Measurements from ENCODE around the gene CELSR1. TPM values are rescaled to one million over a fixed set of nuclear protein-coding genes. Genes with fewer than 3 reads are reported as not detected.

Gene CELSR1
- polyA plus RNA-seq, 1 donor, result 2.4 TPM

GRCh38 chr22:46366801-46367706 is 170.4 kb downstream of the CELSR1 start:
- DNase-seq (ENCODE audit: low read depth), result no peak

DNA sequence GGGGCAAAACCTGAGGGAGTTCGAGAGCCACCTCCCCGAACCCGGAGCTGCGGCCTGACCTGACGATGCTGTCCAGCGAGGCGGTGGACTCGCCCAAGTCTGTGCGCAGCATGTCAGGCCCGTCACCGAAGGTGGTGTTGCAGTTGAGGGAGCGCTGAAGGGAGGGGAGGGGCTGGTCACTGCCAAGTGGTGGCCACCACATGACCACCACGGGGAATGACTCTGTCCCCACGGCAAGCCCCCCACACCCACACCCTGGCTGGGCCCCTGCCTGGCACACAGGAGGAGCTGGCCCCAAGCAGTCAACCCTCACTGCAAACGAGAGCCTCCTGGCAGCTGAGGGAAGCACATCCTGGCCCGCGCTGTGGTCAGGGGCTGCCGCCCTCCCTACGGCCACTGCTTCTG is 171.1 kb downstream of the CELSR1 start:
- no peak for DNase-seq (ENCODE audit: low read depth)

DNA sequence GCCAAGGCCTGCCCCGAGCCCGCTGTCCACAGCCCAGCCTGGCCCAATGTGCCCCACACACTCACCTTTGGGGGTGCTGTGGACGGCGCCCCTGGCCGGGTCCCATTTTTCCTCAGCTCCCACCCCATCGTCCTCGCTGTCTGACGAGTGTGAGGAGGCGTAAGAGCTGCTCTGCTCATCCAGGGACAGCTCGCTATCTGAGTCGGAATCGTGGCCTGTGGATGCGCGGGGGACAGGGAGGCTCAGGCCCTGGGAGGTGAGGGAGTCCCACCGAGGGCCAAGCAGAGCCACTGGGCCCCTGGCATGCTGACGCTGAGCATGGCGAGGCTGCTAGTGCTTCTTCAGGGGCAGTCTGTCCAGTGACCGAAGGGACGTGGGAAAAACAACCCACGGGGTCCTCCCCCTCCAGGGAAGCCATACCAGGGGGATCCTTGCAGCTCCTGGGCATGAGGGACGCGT is 172.2 kb downstream of the CELSR1 start:
- no peak for DNase-seq (ENCODE audit: low read depth)

DNA sequence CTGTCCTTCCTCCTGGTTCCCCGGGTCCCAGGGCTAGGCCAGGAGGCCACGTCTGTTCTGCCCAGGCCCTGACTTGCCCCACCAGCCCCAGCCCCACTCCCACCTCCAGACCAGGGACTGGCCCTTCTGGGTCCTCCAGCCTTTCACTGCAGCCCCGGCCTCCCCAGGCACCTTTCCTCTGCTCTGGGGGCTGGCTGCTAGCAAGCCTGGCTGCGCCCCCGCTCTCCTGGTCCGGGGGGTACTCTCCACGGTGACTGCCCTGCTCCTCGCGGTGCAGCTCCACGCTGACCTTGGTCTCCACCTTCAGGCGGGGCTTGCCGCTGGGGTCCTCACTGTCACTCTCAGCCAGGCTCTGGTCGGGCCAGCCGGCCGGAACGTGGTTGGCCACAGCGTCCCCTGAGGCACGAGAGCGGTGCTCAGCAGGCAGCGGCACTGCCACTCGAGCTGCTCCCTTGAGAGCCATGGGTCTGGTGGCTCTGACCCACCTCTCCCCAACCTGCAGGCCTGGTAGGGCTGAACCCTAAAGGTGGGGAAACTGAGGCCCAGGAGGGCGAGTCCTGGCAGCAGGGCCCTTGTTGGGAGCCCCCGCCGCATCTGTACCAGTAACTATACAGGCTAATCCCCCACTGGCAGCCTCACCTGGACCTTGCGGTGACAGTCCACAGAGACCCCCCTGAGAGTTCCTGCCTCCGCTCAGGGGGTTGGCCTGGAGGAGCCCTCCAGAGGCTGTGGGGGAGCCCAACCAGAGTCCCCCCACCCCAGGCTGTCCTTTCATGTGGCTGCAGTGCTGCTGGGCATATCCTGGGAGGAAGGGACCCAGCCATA is 172.9 kb downstream of the CELSR1 start:
- no peak for DNase-seq (ENCODE audit: low read depth)

GRCh38 chr22:46363611-46364321 is 173.7 kb downstream of the CELSR1 start:
- DNase-seq (ENCODE audit: low read depth), result no peak

GRCh38 chr22:46362934-46363515 is 174.4 kb downstream of the CELSR1 start:
- DNase-seq (ENCODE audit: low read depth), result no peak

DNA sequence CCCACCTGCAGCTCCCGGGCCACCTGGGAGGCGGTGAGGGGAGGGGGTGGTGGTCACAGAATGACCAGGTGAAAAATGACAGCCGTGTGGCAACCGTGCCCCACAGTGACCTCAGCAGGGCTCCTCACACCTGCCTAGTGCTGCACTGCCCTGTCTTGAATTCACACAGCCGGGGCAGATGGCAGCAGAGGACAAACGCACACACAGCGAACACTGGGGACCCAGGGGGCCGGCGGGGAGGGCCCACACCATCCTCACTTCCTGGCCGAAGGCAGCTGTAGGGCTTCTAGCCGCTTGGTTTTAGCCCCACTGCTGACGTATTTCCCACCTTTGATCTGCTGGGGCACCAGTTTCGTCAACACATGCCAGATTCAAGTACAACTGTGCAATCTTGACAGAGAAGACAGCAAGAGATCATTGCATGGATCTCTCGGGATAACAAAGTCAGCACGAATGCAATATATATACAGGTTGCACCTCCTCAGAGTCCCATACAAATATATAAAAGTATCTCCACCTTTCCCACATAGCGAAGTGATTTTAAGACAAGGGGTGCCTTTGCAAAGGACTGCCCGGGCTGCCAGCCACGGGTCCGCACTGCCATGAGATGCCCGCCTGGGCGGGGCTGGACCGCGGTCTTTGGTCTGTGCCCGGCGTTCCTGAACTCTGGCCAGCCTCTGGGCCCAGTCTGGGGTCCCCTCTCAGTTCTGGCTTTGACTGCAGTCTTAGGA is 175.1 kb downstream of the CELSR1 start:
- no peak for DNase-seq (ENCODE audit: low read depth)

GRCh38 chr22:46361826-46362202 is 175.6 kb downstream of the CELSR1 start:
- no peak for DNase-seq (ENCODE audit: low read depth)

GRCh38 chr22:46360891-46361290 is 176.5 kb downstream of the CELSR1 start:
- no peak for DNase-seq (ENCODE audit: low read depth)

- DNase-seq (ENCODE audit: low read depth), result no peak
These were observed 177.3 kb downstream of the CELSR1 start for GRCh38 chr22:46360097-46360496.

DNA sequence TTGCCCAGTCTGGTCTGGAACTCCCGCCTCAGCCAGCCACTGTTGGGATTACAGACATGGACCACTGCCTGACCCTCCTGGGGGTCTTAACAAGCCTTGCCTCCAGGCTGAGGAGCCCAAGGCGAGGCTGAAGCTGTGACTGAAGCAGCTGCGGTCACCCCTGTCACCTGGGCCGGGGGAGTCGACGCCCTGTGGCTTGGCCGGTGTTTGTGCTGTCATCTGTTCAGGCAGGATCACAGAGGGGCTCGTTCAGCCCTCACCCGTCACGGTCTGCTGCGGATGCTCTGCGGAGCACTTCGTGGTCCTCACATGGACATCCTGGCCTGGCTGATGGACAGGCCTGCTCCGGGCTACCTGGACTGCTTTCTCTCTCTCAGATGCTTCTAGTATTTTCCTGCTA is 178.1 kb downstream of the CELSR1 start:
- DNase-seq (ENCODE audit: low read depth), result no peak

GRCh38 chr22:46358766-46359165 is 178.7 kb downstream of the CELSR1 start:
- no peak for DNase-seq (ENCODE audit: low read depth)

DNA sequence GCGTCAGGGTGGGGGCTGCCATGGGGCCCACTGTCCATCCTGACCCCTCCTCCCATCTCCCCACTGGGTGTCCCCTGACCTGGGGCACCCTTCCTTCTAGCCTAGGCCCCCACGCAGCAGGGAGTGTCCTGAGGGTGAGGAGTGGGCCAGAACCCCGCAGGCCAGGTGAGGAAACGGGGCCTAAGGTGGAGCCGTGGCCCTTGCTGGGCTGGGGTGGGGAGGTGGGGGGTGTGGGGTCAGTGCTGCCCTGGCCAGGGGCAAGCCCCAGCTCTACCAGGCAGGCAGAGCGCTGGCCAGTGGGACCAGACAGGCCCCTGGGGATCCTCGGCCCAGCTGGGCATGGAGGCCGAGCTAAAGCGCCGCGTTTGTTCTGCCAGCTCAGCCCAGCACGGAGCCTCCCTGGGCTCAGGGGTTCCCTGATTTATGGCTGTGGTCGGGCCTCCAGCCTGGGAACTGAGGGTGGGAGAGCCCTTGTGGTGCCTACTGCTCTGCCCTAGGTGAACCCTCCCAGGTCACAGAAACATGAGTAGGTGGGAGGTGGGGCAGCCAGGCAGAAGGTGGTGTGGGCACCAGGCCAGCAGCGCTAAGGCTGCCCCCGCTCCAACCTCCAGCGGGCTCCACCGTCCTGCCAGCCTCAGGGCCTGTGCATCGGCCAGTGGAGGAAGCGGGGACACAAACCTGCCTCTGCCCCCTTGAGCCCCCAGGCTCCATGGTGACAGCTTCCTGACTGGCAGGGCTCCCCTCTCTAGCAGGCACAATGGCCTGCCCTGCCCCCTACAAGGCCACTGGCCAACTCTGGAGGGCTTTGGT is 179.5 kb downstream of the CELSR1 start:
- DNase-seq (ENCODE audit: low read depth), result no peak

- no peak for DNase-seq (ENCODE audit: low read depth)
These were observed 180.6 kb downstream of the CELSR1 start for GRCh38 chr22:46356496-46357480.

DNA sequence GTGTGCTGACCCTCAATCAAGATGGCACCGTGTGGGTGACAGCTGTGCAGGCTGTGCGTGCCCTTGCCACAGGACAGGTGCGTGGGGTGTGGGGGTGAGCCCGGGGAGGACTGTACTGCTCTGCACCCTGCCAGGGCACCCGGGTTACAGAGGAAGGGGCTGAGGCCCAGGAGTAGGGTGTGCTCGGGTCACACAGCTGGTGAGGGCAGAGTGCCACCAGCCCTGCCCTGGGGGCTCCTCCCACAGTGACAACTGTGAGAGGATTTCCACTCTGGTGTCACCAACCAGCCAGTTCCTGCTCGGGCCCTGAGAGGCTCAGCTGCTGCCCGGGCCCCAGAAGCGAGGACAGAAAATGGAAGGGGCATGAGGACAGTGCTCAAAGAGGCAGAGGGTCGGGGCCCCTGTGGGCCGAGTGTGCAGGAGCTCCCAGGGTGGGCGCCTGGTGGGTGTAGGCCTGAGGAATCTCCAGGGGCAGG is 181.4 kb downstream of the CELSR1 start:
- no peak for DNase-seq (ENCODE audit: low read depth)

DNA sequence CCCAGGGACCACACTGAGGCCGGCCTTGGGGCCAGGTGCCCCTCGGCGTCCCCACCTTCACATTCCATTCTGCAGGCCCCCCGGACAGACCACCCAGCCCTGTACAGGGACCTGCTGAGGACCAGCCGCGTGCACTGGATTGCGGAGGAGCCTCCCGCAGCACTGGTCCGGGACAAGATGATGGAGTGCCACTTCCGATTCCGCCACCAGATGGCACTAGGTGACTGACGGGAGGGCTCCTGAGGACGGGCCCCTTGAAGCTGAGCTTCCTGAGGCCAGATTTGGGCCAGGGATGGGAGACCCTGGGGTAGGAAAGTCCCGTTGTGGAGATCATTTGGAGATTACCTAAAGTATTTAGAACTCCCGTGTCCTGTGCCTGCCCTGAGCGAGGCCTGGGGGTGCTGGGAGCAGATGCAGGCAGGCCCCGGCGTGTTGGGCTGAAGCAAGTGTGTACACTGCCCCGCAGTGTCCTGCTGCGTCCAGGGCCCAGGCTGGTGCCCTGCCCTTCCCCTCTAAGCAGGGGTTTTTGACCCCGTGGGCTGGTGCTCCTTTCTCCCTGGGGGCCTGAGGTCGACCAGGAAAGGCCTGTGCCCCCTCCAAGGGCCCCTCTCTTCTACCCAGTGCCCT is 181.9 kb downstream of the CELSR1 start:
- DNase-seq (ENCODE audit: low read depth), result no peak

- DNase-seq (ENCODE audit: low read depth), result no peak
These were observed 182.5 kb downstream of the CELSR1 start for GRCh38 chr22:46354993-46355305.
